Activated CD4-positive, CD25-positive, alpha-beta regulatory T cell treated with anti-CD3 and anti-CD28 coated beads, Interleukin-2, amount 50 U/mL, for 16 hours (primary cell): ENCODE results near the gene SLC25A11.
"Not testable (repeated sequence)": the region's sequence is repeated elsewhere in the genome, so short reads cannot be mapped to it uniquely, and the experiment has no call there.

Experiments
- DNase-seq: peaks from one replicate; pipeline ENCODE4 v3.0.0-alpha.2; 2020; ENCODE audit warnings: low read depth, low spot score

The SLC25A11 gene

GRCh38 chr17:4945176-4945943 is 5.5 kb upstream of the SLC25A11 start:
- peak; percentile 59 for DNase-seq

GRCh38 chr17:4944554-4945175 is 4.8 kb upstream of the SLC25A11 start:
- no peak for DNase-seq

- no peak for DNase-seq
These were observed 4.3 kb upstream of the SLC25A11 start for GRCh38 chr17:4944163-4944553.

GRCh38 chr17:4942760-4943508 is 3.1 kb upstream of the SLC25A11 start:
- no peak for DNase-seq

- no peak for DNase-seq
These were observed 1.4 kb upstream of the SLC25A11 start for GRCh38 chr17:4941319-4941610.

- DNase-seq, result no peak
These were observed 891 bp upstream of the SLC25A11 start for GRCh38 chr17:4940555-4941318.

- no peak for DNase-seq
These were observed 375 bp downstream of the SLC25A11 start for GRCh38 chr17:4939546-4939795.

- DNase-seq, result no peak
These were observed 929 bp downstream of the SLC25A11 start for GRCh38 chr17:4938688-4939545.

- no peak for DNase-seq
These were observed 1.8 kb downstream of the SLC25A11 start for GRCh38 chr17:4938069-4938491.

- DNase-seq, result no peak
These were observed 2.3 kb downstream of the SLC25A11 start for GRCh38 chr17:4937553-4937952.

GRCh38 chr17:4936436-4936835 is 3.4 kb downstream of the SLC25A11 start:
- no peak for DNase-seq

GRCh38 chr17:4935650-4936049 is 4.2 kb downstream of the SLC25A11 start:
- no peak for DNase-seq

- DNase-seq, result no peak
These were observed 5.5 kb downstream of the SLC25A11 start for GRCh38 chr17:4934173-4934979.

- DNase-seq, result no peak
These were observed 6.2 kb downstream of the SLC25A11 start for GRCh38 chr17:4933646-4934045.

- DNase-seq, result no peak
These were observed 7.1 kb downstream of the SLC25A11 start for GRCh38 chr17:4932756-4933155.

GRCh38 chr17:4931963-4932362 is 7.9 kb downstream of the SLC25A11 start, which contains the start of gene GP1BA:
GP1BA (plus strand) TSS chr17:4932277; CDS start chr17:4932605, 328 bp downstream.
- DNase-seq, result no peak

- no peak for DNase-seq
These were observed 11.0 kb downstream of the SLC25A11 start for GRCh38 chr17:4928881-4929280.

GRCh38 chr17:4926577-4927335 is 13.1 kb downstream of the SLC25A11 start:
- not testable (repeated sequence) for DNase-seq

- no peak for DNase-seq
These were observed 18.5 kb downstream of the SLC25A11 start for GRCh38 chr17:4921320-4921719.
